ENCODE measurements around the gene KCND3.

GRCh38 chr1:111770916-111771315 is 218.6 kb downstream of the KCND3 start:
- TF ChIP-seq CTCF (IDR thresholded peaks at IDR 0.05) (no peak), ZFX (IDR thresholded peaks at IDR 0.05; ENCODE audit: borderline replicate concordance) (no peak)

Data from 22Rv1 (cell line).